ENCODE measurements around the gene GPR176.

The GPR176 gene

DNA sequence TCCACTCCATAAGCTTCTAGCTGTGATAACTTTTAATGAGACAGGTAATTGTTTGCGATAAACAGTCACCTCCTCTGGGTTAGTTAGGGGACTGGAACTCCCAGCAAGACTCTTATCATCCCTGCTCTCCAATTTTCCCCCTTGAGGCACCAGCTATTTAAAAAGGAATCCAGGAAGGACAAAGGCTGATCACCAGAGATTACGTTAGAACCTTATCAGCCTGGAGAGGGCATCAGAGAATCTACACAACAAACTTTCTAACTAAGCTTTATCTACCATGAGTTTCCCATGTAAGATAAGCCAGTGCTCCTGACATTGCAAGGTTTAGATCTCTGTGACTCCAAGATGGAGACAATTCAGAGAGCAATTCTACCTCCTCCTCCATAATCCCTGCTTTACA is 31.3 kb downstream of the GPR176 start:
- no peak for DNase-seq

DNA sequence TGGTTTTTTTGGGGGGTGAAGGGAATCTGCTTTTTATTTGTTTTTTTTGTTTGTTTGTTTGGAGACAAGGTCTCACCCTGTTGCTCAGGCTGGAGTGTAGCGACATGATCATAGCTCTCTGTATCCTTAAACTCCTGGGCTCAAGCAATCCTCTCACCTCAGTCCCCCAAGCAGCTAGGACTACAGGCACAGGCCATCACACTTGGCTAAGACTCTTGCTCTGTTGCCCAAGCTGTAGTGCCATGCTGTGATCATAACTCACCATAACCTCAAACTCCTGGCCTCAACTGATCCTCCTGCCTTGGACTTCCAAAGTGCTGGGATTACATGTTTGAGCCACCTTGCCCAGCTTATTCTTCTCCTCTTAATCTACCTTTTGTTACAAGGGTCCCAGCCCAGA is 31.8 kb downstream of the GPR176 start:
- DNase-seq = no peak

DNA sequence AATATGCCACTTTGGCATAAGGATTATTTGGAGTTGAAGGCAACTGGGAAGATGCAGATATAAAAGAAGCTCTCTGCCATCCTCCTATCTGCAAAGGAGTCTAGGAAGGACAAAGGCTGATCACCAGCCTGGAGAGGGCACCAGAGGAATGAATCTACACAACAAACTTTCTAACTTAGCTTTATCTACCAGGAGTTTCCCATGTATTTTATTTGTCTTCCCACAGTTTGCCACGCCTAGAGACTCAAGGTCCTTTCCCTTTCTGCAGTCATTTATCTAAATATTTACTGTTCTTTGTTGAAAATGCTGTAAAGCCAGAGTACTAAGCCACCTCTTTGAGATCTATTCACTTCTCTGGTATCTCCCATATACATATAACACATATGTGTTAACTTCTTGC is 32.2 kb downstream of the GPR176 start:
- DNase-seq = no peak

DNA sequence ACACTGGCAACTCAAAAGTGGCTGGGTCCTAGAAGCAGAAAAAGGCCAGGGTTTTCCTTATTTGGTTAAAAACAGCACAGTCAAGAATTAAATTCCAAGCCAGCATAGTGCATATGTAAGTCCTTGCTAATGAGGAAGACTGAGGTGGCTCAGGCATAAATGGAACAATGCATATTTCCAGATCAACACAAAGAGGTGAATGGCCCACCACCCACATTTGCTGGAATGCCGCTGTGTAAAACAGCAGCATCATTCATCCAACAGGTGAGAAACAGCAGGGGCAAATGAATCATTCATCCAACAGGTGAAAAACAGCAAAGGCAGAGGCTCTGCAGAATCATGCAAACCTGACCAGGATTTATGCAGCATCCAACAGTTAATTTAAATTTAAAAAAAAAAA is 32.9 kb downstream of the GPR176 start:
- no peak for DNase-seq

DNA sequence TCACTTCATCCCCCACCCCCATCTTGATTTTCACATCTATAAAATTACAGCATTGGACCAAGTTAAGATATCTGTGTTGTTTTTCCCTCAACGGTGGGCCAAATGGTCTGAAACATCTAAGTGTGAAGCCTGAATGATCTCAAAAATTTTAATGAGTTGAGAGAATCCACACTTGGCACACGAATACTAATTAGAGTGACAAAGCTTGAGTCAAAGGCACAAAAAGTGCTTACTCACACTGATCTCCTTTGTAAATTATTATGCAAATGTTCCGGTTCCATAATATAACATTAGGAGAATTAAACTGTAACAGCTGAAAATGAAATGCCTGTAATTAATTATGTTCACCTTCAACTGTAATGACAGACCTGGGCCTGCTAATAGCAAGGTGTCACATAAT is 33.6 kb downstream of the GPR176 start:
- DNase-seq = no peak

DNA sequence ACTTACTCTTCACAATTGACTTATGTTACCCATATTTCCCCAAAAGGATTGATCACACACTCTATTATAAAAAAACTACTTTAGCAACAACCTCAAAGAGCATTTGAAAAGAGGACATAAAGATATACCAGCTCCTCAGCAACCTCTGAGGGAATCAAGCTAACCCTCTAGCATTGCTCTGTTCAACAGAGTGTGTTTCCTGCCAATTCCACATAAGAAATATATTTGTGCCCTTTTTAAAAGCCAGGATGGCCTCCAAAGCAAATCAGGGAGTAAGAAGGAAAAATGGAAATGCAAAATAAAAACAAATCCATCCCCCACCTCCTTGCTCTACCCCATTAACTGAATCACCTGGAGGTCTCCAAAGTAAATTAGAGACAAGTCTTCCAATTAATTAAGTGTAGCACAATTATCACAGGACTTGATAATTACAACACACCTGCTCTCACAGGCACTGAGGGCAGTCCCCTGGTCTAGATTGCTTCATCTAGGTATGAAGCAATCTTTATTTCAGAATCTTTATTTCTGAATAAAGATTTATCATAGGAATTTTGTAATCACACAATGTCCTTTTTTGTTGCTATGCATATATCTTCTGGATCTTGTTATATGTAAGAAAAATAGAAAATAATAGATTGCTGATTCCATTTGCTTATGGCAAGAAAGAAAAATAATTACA is 34.8 kb downstream of the GPR176 start:
- DNase-seq = no peak

DNA sequence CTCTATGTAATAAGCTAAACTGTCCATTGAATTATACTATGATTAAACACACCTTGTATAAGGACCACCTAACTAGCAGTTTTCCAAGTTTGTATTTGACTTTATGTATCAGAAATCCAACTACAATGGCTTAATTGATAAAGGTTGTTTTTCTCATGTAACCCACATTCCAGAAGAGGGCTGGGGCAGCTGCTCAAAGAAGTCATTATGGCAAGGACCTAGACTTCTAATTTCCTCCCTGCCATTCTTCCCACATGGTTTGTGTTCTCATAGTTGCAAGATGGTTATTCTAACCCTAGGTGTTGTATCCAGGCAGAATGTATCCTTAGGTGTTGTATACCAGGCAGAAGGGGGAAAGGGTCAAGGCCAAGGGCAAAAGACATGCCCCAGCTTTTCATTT is 35.7 kb downstream of the GPR176 start:
- no peak for DNase-seq

DNA sequence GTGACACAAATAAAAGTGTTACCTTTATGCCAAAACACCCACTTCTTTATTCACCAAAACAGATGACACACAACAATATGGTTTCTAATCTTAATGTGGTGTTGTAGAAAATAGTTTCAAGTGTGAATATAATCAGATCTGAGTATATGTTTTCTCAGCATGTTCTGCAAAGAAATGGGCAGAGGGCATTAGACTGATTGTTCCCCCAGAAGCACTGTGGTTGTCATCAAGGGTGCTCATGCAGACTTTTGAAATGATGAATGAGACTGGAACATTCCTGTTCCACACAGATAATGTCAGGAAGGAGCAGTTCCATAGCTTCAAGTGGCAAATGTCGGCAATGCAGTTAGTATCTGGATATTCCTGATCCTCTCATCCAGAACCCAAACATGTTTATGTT is 37.5 kb downstream of the GPR176 start:
- no peak for DNase-seq

DNA sequence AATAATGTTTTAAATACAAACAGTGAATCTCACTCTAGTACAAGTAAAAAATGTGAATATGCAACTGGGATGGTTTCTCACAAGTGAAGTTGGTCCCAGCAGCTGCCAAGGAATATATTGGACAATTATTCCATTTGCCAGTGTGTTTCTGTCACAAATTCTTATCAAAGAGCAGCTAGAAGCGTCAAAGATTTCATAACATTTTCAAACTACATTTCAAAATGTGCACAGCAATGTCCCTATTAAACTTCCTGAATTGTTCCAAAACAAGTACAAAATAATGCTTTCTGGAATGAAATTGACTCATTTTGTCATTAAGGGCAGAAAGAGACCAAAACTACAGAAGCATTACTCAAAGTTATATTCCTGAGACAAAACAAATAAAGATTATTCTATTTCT is 38.3 kb downstream of the GPR176 start:
- DNase-seq = no peak

DNA sequence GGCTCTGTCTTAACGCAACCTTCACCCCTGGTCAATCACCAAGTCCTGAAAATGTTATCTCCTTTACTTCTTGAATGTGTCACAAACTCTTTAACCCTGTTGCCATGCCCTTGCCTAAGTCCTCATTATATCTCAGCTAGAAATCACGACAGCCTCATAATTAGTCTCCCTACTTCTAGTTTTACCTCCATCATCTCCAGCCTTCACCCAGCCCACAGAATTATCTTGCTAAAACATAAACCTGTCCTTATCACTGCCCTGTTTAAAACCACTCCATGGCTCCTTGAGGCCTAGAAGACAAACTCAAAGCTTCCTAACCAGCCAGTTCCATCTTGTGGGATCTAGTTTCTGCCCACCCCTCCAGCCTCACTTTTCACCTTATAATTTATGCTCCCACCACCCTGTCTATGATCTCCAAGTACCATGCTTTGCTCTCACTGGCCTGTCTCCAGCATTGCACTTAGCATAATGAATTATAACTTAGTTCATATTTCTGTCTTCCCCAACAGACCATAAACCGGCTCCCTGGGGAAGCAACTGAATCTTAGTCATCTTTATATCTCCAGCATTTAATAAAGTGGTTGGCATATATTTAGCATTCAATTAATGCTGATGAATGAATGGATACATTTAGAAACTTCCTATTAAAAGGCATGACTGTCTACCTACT is 39.2 kb downstream of the GPR176 start:
- no peak for DNase-seq

DNA sequence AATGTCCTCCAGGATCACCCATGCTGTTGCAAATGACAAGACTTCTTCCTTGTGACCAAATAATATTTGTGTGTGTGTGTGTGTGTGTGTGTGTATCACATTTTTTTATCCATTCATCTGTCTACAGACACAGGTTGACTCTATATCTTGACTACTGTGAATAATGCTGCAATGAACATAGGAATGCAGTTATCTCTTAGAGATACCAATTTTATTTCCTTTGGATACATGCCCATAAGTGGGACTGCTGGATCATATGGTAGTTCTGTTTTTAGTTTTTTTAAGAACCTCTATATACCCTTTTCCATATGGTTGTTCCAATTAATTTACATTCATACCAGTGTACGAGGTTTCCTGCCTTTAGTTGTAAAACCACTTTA is 41.7 kb downstream of the GPR176 start:
- DNase-seq = no peak

DNA sequence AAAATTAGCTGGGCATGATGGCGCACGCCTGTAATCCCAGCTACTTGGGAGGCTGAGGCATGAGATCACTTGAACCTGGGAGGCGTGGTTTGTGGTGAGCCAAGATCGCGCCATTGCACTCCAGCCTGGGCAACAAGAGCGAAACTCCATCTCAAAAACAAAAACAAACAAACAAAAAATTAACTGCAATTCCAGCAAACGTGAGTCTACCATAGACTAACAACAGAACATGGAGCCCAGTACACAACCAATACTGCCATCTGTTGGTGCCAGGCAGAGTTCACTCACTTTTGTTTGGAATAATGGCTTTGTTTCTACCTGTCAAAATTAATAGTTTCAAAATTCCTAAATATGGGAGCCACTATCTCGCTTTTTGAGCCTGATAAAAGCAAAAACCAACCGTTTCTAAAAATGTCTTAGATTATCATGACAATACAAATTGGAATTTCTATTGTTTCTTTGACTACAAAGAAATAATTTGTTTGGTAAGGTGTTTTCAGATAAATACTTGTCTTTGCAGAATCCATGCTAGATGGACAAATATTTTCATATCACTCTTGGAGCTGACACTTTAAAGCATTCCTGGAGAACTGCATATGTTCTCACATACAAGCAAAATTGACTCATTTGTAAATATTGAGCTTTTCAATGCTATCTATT is 45.0 kb downstream of the GPR176 start:
- peak; percentile 51 for DNase-seq

DNA sequence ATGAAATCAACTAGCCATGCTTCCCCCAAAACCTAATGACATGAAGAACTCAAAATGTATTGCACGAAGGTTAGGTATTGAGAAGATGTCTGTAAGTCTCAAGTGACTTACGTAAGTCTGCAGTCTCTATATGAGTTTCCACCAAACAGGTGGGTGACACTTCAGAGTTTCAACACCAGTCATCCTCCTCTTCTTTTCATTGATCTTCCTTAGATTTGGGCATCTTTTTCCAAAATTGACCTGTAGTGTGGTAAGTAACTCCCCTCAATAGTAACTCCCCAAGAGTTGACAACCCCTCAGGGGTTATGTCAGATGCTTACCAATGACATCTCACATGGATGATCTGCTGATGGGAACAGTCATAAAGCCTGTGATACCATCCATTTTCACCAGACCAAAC is 46.1 kb downstream of the GPR176 start:
- DNase-seq = no peak

DNA sequence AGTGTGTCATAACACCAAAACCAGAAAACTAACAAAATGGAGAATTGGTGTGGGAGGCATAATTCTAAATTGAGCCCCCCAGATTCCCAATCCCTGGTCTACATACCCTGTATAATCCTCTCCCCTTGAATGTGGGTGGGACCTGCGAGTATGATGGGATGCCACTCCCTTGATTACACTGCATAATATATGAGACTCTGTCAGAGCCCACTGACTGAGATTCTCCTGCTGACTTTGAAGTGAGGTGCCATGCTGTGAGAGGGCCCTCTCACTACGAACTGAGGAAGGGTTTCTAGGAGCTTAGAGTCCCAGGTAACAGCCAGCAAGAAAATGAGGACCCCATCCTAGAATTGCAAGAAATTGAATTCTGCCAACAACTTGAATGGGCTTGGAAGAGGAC is 49.5 kb downstream of the GPR176 start:
- DNase-seq = no peak

DNA sequence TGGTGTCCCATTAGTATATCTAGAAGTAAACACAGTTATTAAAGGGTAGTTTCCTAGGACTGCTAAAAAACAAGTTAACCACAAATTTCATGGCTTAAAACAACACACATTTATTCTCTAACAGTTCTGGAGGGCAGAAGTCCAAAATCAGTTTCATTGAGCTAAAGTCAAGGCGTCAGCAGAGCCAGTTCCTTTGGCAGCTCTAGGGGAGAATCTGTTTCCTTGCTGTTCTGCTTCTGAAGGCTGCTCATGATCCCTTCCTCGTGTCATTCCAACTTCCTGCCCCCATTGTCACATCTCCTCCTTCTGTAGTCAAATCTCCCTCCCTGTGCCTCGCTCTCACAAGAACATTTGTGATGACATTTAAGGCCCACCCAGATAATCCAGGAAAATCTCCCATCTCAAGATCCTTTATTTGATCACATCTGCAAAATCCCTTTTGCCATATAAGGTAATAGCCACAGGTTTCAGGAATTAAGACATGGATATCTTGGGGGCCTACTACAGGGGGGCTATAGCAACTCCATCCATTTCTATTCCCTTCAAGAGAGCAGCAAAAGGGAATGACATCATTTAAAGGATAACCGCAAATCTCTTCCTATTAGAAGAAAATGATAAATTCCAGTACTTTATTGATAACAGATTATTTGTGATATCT is 50.1 kb downstream of the GPR176 start:
- DNase-seq = no peak

DNA sequence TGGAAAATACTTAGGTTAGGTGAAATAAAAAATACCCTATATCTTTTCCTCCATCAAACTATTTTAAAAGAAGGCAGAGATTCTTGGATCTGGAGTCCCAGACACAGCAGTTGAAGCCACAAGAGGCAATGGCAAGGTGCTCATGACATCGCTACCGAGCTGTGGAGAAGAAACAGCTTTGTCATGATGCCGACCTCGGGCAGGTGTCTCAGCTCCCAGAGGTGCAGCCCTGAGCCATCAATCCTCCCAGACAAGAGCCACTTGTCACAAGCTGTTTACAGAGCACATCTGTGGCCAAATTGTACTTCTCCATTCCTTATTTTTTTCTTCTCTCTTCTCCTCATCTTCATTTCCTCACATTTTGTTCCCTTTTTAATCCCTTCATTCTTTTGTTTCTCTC is 50.8 kb downstream of the GPR176 start:
- DNase-seq = no peak

DNA sequence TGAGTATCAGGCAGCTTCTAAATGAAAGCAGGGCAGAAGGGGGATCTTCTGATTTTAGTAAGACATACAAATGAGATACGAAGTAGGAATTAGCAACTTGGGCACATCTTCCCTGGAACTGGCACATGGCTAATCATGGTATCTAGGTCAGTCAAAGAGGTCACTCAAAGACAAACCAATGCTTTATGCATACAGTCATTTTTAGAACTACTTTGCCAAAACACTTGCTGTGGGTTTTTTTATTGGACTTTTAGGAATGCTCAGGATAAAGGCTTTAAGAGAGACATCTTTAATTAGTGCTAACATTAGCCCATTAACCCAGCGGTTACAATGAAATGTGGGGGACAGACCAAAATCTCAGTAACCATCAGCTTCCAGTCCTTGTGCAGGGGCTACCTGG is 51.7 kb downstream of the GPR176 start:
- no peak for DNase-seq

DNA sequence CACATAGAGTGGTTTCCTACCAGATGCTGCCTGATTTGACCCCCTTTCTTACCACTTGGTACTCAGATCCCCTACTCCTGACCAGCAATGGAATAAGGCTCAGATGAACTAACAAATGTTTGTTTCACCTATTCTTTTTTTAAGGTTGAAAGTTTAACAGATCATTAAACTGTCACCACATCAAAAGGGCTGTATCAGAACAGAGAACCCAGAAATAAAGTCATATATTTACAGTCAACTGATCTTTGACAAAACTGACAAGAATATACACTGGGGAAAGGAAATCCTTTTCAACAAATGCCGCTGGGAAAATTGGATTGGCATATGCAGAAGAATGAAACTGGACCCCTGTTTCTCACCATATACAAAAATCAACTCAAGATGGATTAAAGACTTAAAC is 56.0 kb downstream of the GPR176 start:
- DNase-seq = no peak

DNA sequence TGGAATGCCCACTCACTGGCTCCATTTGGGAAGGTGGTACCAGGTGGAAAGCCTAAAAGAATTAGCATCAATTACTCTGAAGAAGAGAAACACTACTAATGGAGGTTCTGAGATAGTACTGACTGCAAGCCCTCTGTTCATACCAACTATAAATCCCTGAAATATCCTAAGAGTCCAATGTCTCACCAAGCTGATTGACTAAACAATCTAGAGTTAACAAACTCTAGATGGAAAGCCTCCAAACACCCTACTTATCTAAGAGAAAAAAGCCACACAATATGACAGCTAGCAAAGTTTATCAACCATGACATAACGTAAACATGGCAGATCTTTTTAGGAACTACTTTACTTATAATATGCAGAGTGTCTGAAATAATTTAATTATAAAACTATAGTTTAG is 59.2 kb downstream of the GPR176 start:
- DNase-seq = no peak

DNA sequence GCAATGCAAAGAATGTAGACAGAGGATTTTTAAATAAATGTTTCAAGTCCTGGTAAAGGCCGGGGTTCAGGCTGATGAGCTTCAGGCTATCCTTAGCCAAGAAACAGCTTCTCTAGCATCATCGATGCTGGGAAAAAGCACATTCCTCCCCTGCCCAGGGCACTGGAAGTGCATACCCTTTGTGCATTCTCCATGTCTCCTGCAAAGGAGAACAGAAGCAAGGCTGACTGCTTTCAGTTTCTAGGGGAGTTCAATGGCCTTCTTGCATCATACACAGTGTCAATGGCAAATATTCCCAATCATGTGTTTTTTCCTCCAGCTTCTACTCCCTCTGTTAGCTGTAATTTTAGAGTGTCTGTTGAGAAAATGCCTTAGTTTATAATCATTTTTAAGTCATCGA is 59.9 kb downstream of the GPR176 start:
- no peak for DNase-seq

DNA sequence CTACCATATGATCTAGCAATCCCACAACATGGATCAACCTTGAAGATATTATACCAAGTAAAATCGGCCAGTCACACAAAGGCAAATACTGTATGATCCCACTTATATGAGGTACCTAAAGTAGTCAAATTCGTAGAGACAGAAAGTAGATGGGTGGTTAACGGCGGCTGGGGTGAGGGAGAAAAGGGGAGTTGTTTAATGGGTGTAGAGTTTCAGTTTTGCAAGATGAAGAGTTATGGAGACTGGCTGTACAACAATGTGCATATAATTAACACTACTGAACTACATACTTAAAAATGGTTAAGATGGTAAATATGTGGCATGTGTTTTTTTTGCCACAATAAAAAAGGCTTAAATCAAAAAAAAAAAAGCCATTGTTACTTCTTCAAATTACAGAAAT is 60.4 kb downstream of the GPR176 start:
- no peak for DNase-seq

DNA sequence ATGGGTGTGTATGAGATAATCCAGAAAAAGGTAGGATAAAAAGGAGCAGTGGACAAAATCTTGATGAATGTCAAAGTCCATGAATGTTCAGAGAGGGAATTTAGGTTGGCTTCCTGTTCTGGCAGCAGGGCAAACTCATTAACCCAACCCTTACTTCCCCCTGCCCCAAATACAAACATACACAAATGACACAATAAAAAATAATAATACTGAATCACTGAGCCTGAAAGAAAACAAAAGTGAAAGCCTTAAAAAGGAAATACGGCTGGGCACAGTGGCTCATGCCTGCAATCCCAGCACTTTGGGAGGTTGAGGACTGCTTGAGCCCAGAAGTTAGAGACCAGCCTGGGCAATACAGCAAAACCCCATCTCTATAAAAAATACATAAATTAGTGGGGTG is 62.9 kb downstream of the GPR176 start:
- no peak for DNase-seq

DNA sequence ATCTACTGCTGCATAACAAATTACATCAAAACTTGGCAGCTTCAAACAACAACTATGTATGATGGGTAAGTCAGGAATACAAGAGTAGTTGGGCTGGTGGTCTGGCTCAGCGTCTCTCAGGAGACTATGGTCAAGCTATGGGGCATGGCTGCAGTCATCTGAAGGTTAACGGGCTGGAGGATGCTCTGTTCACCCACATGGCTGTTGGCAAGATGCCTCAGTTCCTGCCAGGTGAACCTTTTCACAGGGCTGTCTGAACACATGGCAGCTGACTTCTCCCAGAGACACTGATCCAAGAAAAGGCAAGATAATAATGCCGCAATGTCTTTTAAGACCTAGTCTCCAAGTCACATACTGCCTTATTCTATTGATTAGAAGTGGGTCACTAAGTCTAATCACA is 63.7 kb downstream of the GPR176 start:
- DNase-seq = no peak

DNA sequence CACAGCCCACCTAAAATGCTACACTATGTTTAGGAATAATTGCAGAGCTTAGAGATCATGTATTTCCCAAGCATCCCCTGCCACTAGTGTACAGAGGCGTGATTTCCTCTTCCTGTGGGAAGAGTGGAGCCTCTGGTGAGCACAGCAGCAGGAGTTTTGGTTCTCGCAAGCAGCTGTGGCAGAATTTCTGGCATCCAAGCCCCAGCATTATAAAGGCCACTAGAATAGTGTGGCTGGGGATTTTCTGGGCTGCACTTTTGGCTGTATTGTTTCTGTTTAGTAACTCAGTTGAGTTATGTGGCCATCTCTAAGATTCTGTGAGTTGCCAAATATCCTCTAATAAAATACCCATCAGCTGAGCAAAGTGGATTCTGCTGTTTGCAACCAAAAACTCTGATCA is 64.7 kb downstream of the GPR176 start:
- DNase-seq = no peak
